SH-SY5Y (cell line): ENCODE measurements around the gene NBL1.

ENCODE experiments used
- GATA2 ChIP-seq: IDR thresholded peaks from 2 replicates; pipeline ENCODE4 v1.6.1; 2011; ENCODE audit warnings: mild to moderate bottlenecking, low read depth, low read length
- GATA3 ChIP-seq: IDR thresholded peaks from 2 replicates; pipeline ENCODE4 v1.6.1; 2011; ENCODE audit warnings: low read depth, mild to moderate bottlenecking, low read length, moderate library complexity

- no peak for TF ChIP-seq GATA2
- TF ChIP-seq GATA3, result no peak
Observed at GRCh38 chr1:19683351-19683750, 39.2 kb downstream of the NBL1 start.
